Cardiac fibroblast (primary cell): ENCODE measurements around the gene PMF1.

Experiments used
- DNase-seq, 2 donors: peaks; one replicate each; pipeline versions ENCODE4 v3.0.0 to v3.0.0-alpha.2; 2010; ENCODE audit warnings: low read depth in 2 of 2
- H3K4me3 ChIP-seq, 2 donors: replicated peaks in 1 of 2; 1 replicate in 1 of 2; 2 replicates in 1 of 2; pipeline ENCODE4 v1.5.1; 2011; ENCODE audit warnings: low read depth in 2 of 2, low read length in 2 of 2, mild to moderate bottlenecking in 2 of 2, moderate library complexity in 1 of 2
- TF ChIP-seq, protein P1 (sequence below): IDR thresholded peaks from one replicate; pipeline ENCODE4 v1.5.1; 2011; ENCODE audit warnings: low read depth, mild to moderate bottlenecking, low read length, inconsistent platforms

Gene PMF1

DNA sequence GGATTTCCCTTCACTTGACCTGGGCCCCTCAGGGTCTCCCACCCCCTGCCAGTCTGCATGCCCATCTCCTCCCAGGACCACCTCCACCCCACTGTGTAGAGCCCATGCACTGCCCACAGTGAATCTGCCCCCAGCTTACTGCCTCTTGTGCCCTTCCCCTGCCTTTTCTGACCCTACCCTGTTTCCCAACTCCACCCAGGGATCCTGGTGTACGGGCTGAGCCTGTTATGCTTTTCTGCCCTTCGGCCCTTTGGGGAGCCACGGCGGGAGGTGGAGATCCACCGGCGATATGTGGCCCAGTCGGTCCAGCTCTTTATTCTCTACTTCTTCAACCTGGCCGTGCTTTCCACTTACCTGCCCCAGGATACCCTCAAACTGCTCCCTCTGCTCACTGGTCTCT, 73.3 kb downstream of the PMF1 start:
- TF ChIP-seq, protein P1, sequence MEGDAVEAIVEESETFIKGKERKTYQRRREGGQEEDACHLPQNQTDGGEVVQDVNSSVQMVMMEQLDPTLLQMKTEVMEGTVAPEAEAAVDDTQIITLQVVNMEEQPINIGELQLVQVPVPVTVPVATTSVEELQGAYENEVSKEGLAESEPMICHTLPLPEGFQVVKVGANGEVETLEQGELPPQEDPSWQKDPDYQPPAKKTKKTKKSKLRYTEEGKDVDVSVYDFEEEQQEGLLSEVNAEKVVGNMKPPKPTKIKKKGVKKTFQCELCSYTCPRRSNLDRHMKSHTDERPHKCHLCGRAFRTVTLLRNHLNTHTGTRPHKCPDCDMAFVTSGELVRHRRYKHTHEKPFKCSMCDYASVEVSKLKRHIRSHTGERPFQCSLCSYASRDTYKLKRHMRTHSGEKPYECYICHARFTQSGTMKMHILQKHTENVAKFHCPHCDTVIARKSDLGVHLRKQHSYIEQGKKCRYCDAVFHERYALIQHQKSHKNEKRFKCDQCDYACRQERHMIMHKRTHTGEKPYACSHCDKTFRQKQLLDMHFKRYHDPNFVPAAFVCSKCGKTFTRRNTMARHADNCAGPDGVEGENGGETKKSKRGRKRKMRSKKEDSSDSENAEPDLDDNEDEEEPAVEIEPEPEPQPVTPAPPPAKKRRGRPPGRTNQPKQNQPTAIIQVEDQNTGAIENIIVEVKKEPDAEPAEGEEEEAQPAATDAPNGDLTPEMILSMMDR = no peak
- no peak for DNase-seq
- H3K4me3 ChIP-seq = no peak overlapping the region
